ENCODE measurements around the gene ZNF185.

ZNF185 gene

GRCh38 chrX:152946681-152947080, 48.8 kb downstream of the ZNF185 start:
- no peak overlapping the region for H3K27ac ChIP-seq
- TF ChIP-seq CTCF (conservative IDR thresholded peaks at IDR 0.05): no peak

Data from VCaP (cell line).